Nephron (organoid): ENCODE results near the gene CENPU.

Source experiments
- H3K27ac Mint-ChIP-seq, 3 experiments: 2 replicates each; pipeline ENCODE4 v1.8.0; 2020; ENCODE audit warnings: mixed read lengths in 3 of 3, mild to moderate bottlenecking in 2 of 3, moderate library complexity in 1 of 3
- H3K27me3 Mint-ChIP-seq: 2 replicates; pipeline ENCODE4 v1.8.0; 2021; ENCODE audit warnings: low read depth, mild to moderate bottlenecking, moderate library complexity, mixed read lengths
- H3K36me3 Mint-ChIP-seq: 2 replicates; pipeline ENCODE4 v1.8.0; 2020; ENCODE audit warnings: low read depth, mixed read lengths
- H3K4me1 Mint-ChIP-seq: 2 replicates; pipeline ENCODE4 v1.8.0; 2020; ENCODE audit warnings: mixed read lengths
- H3K4me3 Mint-ChIP-seq, 3 experiments: 2 replicates each; pipeline ENCODE4 v1.8.0; 2020; ENCODE audit warnings: mild to moderate bottlenecking in 3 of 3, mixed read lengths in 3 of 3, moderate library complexity in 2 of 3
- H3K9me3 Mint-ChIP-seq: 2 replicates; pipeline ENCODE4 v1.8.0; 2020; ENCODE audit warnings: mixed read lengths
- TF ChIP-seq, protein P1 (sequence below), 3 experiments: fragments of 200-600 bp; sonication (generic); IDR thresholded peaks; one replicate each; pipeline ENCODE4 v1.5.0; 2021; ENCODE audit warnings: antibody characterized with exemption in 3 of 3; ENCODE audit not compliant: unreplicated experiment in 3 of 3

CENPU gene

DNA sequence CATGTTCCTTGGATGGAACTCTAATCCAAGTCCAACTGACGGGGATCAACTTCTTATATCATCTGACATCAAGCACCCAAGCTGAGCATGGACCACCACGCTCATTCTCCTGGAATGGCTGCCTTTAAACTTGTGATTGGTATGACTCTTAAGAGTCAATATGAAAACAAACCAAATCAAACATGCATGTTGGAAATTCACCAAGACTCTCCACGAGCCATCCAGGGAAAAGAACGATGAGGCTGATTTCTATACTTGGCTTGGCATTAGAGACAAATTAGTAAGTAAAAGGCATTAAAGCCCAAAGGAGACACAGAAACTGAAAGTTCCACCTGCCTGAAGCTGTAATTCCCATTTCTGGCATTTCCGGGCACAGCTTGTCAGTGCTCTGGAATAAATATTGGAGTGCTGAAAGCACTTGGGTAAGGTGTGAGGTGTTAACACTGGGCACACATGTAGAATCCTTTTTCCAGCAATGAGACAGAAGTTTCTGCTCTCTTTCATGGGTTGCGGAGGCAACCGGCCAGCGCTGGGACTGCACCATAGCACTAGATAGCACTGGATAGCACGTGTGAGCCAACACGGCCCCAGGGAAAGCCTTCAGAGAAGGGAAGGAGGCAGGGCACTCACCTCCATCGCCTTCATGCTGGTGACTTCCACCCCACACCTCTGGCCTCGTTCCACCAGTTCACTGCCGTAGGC, 42.1 kb upstream of the CENPU start:
- TF ChIP-seq, protein P1, sequence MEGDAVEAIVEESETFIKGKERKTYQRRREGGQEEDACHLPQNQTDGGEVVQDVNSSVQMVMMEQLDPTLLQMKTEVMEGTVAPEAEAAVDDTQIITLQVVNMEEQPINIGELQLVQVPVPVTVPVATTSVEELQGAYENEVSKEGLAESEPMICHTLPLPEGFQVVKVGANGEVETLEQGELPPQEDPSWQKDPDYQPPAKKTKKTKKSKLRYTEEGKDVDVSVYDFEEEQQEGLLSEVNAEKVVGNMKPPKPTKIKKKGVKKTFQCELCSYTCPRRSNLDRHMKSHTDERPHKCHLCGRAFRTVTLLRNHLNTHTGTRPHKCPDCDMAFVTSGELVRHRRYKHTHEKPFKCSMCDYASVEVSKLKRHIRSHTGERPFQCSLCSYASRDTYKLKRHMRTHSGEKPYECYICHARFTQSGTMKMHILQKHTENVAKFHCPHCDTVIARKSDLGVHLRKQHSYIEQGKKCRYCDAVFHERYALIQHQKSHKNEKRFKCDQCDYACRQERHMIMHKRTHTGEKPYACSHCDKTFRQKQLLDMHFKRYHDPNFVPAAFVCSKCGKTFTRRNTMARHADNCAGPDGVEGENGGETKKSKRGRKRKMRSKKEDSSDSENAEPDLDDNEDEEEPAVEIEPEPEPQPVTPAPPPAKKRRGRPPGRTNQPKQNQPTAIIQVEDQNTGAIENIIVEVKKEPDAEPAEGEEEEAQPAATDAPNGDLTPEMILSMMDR (IDR thresholded peaks at IDR 0.05; ENCODE audit: unreplicated experiment in 3 of 3), result no peak
- Mint-ChIP-seq H3K4me1 (no peaks in the 10 kb centered on the region), H3K9me3 (peaks cover 3% of the 10 kb centered on the region), H3K4me3 (no peak overlapping the region), H3K27me3 (no peaks in the 10 kb centered on the region), H3K27ac (no peak overlapping the region), H3K36me3 (peaks cover 9% of the 10 kb centered on the region)

DNA sequence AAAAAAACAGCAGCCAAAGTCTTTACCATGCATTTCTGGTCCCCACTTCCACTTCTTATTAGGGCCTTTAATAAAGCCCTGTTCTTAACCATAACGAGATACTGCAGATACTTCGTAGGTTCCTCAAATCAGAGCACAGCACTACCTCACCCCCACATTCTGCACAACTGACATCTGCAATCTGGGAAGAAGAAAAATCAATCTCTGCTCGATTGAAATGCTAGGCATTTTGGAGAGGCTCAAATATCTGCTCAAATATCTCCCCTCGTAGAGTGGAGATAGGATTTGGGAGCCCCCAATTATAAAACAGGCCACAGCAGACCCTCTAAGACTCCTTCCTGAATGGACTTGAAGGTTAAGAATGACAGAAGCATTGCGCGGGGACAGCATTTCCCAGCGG, 40.3 kb upstream of the CENPU start:
- peaks cover 6% of the 10 kb centered on the region for H3K36me3 Mint-ChIP-seq
- H3K9me3 Mint-ChIP-seq, result peaks cover under 1% of the 10 kb centered on the region
- TF ChIP-seq, protein P1 (IDR thresholded peaks at IDR 0.05; ENCODE audit: unreplicated experiment in 3 of 3), result no peak
- no peaks in the 10 kb centered on the region for H3K27me3 Mint-ChIP-seq
- H3K4me1 Mint-ChIP-seq, result no peaks in the 10 kb centered on the region
- no peak overlapping the region for H3K4me3 Mint-ChIP-seq
- H3K27ac Mint-ChIP-seq, result no peak overlapping the region

DNA sequence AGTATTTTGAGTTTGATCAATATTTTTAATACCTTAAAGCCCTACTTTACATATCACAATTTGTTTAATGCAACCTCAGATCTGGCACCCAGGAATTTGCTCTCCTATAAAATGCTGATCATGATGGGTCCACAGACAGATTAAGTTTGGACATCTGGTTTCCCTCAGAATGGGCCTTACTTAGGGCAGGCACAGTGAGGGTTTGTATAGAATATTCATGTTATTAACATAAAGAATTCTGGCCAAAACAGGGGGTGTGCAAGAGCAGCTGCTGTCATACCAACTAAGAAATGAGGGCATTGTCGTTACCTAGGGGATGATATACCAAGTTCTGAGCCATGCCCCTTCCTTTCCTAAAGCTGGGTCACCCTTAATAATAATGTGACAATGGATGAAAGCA, 37.5 kb upstream of the CENPU start:
- TF ChIP-seq, protein P1 (IDR thresholded peaks at IDR 0.05; ENCODE audit: unreplicated experiment in 3 of 3), result no peak
- Mint-ChIP-seq H3K4me3 (no peak overlapping the region), H3K36me3 (peaks cover 2% of the 10 kb centered on the region), H3K27me3 (no peaks in the 10 kb centered on the region), H3K27ac (no peak overlapping the region), H3K4me1 (no peaks in the 10 kb centered on the region), H3K9me3 (no peaks in the 10 kb centered on the region)

DNA sequence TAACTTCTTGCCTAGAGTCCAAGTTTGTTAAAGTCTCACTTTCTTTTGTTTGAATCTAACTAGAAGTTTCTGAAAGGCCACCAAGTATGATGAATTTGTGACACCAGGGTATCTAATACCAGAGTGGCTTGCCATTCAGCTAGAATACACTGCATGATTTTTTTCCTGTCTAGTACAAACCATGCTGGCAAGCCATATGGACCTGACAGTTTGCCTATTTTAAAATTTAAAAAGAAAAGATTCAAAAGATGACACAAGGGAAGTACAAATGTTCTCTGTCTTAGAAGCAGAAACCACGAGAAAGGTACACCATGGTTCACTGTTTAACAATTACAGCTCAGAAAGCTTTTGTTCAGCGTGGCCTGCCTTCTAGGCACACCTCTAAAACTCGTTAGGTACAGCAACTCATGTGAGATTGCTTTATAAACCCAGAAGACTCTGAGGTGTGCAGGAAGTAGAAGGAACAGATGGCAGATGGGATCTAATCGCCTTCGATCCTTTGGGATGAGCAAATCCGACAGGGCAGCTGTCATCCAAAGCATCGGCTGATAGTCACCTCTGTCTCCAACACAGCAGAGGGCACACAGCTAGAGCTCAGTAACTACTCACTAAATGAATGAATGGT, 35.4 kb upstream of the CENPU start:
- Mint-ChIP-seq H3K9me3 (no peaks in the 10 kb centered on the region), H3K27me3 (no peaks in the 10 kb centered on the region), H3K4me1 (peaks cover 5% of the 10 kb centered on the region), H3K27ac (no peak overlapping the region), H3K36me3 (peaks cover 15% of the 10 kb centered on the region), H3K4me3 (no peak overlapping the region)
- TF ChIP-seq, protein P1 (IDR thresholded peaks at IDR 0.05; ENCODE audit: unreplicated experiment in 3 of 3), result no peak

DNA sequence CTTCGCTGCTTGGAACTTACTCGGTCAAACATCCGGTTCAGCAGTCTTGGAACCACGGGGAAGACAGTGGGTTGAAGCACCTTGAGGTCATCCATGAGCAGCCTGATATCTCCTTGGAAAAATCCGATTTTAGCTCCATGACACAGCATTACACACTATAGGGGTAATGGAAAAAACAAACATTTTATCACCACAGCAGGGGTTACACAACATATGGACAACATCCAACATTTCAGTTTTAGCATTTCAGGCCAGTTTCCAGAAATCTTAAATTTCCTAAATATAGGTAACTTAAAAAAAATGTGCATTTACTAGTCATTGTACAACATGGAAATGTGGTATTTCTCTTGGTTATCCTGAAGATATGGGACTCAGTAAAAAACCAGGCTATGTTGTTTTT, 34.4 kb upstream of the CENPU start:
- H3K27ac Mint-ChIP-seq, result no peak overlapping the region
- H3K4me3 Mint-ChIP-seq, result no peak overlapping the region
- TF ChIP-seq, protein P1 (IDR thresholded peaks at IDR 0.05; ENCODE audit: unreplicated experiment in 3 of 3), result no peak

DNA sequence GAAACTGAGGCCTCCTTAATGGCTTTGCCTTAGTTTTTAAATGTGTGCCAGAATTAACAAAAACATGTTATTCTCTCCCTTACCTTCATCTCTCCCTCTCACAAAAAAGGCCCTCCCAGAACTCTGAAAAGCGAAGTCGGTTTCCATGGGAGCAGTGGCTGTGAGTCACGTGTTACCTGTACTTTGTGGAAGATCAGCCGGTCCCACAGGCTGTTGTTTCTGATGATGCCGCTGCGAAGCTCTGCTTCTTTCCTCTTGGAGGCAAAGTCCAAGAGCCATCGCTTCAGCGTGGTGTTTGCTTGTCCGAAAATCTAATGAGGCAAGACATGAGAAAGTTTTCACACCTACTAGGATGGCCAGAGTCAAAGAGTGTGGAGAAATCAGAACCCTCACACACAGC, 32.5 kb upstream of the CENPU start:
- Mint-ChIP-seq H3K36me3 (peaks cover 21% of the 10 kb centered on the region), H3K9me3 (no peaks in the 10 kb centered on the region), H3K27me3 (no peaks in the 10 kb centered on the region), H3K4me1 (peaks cover 13% of the 10 kb centered on the region), H3K4me3 (no peak overlapping the region), H3K27ac (no peak overlapping the region)
- TF ChIP-seq, protein P1 (IDR thresholded peaks at IDR 0.05; ENCODE audit: unreplicated experiment in 3 of 3), result no peak

More for the DNA sequence above, 34.4 kb upstream of the CENPU start:
- Mint-ChIP-seq H3K9me3 (no peaks in the 10 kb centered on the region), H3K27me3 (no peaks in the 10 kb centered on the region), H3K36me3 (peaks cover 19% of the 10 kb centered on the region), H3K4me1 (peaks cover 10% of the 10 kb centered on the region)
